GM21825 (cell line): ENCODE results near the gene GLYR1.

Source experiments
- ATAC-seq: cut with Tn5 transposase; IDR thresholded peaks from one replicate; pipeline ENCODE4 v1.9.1; 2021; ENCODE audit warnings: mild to moderate bottlenecking, moderate library complexity; ENCODE audit not compliant: unreplicated experiment

Gene GLYR1

GRCh38 chr16:4880006-4880580, 33.0 kb upstream of the GLYR1 start:
- ATAC-seq: no peak

DNA sequence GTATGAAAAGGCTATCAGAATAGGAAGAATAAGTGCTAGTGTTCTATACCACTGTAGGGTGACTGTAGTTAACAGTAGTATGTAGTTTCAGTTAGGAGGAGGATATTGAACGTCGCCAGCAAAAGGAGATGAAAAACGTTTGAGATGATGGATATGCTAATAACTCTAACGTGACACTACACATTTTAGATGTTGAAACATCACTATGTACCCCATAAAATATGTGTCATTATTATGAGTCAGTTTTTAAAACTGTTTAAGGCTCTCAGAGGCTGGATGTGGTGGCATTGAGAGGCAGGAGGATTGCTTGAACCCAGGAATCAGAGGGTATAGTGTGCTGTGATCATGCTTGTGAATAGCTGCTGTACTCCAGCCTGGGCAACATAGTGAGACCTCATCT, 32.0 kb upstream of the GLYR1 start:
- ATAC-seq: no peak

- ATAC-seq: no peak
These were observed 30.2 kb upstream of the GLYR1 start for GRCh38 chr16:4877380-4877685.

GRCh38 chr16:4876646-4877379, 29.7 kb upstream of the GLYR1 start:
- no peak for ATAC-seq

DNA sequence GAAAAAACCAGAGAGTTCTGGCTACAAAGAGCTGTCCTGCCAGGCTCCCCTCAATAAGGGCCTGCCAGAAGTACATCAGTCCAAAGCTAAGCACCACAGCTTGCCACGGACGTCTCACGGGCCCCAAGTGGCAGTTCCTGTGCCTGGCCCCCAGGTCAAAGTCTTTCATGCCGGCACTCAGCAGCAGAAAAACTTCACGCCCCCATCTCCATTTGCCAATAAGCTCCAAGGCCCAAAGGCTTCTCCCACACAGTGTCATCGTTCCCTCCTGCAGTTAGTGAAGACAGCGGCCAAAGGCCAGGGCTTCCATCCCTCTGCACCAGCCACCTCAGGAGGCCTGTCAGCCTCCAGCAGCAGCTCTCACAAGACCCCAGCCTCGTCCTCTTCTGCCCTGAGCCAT, 27.6 kb upstream of the GLYR1 start:
- no peak for ATAC-seq

DNA sequence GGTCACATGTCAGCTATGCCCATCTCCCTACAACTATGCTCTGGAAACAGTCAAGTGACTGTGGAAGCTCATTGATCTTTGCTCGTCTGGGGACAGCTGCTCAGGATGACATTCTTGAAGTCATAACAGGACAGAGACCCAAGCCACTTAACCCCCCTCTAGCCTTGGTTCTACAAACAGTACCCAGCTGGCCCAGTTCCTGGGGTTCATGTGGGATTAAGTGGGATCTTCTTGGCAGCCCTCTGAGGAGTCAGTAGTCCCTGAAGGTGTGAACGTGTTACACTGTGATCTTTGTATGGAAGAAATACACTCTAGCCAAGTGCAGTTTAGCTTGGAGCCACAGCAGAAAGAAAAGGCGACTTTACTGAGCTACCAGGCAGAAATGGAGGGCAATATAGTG, 26.0 kb upstream of the GLYR1 start:
- ATAC-seq: no peak

DNA sequence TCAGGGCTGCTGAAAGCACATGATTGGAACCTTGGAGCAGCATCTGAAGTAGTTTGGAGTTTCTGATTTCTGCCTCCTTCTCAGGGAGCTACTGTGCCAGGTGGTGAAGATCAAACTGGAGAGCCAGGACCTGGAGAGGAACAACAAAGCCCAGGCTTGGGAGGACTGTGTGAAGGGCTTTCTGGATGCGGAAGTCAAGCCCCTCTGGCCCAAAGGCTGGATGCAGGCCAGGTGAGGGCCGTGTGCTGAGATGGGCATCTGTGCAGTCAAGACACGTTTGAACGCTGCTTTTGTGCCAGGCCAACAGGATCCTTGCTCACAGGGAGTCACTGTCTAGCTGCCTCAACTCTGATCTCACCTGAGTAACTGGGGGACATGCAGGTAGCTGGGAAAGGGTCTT, 24.0 kb upstream of the GLYR1 start:
- ATAC-seq: no peak

- no peak for ATAC-seq
These were observed 23.1 kb upstream of the GLYR1 start for GRCh38 chr16:4870138-4870671.

DNA sequence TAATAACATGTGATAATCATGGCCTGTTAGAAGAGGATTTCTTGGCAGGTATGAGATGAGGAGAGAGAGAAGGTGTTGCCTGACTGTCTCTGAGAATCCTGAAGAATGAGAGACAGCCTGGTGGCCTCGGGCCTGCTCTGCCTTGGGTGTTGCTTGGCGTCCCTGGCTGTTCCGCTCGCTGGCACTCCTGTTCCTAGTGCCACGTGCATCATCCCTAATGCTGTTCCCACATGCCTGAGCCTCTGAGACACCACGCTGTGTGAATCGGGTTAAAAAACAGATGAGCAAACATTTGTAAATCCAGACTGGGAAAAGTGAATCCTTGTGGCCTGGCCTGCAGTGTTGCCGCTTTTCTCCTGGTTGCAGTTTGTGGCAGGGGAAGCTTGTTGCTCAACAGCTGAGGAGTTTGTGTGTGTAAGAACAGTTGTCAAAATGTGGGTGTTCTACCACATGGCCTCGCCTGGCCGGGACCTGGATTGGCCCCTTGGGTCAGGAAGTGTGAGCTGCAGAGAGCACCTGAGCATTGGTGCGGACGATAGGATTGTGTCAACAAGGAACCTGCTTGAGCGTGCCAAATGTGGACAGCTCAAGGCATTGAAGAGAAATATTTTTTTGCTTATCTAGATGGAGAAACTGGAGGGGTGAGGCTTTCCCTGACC, 22.2 kb upstream of the GLYR1 start:
- no peak for ATAC-seq

- no peak for ATAC-seq
These were observed 21.4 kb upstream of the GLYR1 start for GRCh38 chr16:4868535-4868934.

DNA sequence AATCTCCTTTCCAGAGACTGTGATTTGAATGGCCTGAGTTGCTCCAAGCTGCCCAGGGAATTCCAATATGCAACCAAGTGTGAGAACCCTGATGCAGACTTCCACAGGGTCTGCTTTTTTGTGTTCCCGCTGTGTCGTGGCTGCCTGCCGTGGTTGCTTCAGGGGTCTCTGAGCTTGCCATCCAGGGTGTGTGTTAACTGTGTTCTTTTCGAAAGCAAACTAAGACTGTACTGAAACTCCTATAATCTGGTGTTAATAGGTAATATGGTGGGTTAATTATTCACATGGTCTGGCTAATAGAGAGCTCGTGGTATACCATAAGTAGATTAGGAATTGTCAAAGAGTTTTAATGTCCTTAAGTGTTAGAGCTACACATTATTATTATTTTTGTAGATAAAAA, 20.9 kb upstream of the GLYR1 start:
- no peak for ATAC-seq

GRCh38 chr16:4866586-4866985, 19.5 kb upstream of the GLYR1 start:
- ATAC-seq: no peak

DNA sequence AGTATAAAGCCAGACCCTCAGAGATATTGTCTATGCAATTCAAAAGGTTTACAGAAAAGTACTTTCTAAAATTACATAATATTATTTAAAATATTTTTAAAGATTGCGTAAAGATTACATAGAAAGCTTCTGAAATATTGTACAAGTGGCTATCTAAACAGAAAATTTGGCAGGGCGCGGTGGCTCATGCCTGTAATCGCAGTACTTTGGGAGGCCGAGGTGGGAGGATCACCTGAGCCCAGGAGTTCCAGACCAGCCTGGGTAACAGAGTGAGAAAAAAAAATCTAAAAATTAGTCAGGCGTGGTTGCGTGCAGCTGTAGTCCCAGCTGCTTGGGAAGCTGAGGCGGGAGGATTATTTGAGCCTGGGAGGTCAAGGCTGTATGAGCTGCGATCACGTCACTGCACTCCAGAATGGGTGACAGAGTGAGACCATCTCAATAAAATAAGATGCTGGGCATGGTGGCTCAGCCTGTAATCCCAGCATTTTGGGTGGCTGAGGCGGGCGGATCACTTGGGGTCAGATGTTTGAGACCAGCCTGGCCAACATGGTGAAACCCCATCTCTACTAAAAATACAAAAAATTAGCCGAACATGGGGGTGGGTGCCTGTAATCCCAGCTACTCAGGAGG, 18.3 kb upstream of the GLYR1 start:
- no peak for ATAC-seq

DNA sequence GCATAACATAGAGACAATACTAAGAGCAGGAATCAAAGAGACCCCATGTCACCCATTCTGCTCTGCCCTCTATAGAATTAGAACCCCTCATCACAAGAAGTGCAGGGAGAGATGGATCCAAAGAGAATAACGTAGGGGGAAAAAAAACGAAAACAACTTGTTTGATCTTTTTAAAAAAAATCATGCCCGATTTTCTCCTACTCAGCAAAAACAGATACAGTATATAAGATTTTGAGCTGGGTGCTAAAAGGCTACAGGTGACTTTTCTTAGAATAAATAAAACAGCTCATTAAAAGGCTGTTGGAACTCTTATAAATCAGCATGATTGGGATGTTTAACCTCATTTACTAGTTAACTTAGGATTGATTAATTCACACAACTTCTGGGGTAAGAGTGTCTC, 17.6 kb upstream of the GLYR1 start:
- ATAC-seq: no peak

- ATAC-seq: no peak
These were observed 15.6 kb upstream of the GLYR1 start for GRCh38 chr16:4862639-4863038.

- no peak for ATAC-seq
These were observed 13.7 kb upstream of the GLYR1 start for GRCh38 chr16:4860727-4861342.

DNA sequence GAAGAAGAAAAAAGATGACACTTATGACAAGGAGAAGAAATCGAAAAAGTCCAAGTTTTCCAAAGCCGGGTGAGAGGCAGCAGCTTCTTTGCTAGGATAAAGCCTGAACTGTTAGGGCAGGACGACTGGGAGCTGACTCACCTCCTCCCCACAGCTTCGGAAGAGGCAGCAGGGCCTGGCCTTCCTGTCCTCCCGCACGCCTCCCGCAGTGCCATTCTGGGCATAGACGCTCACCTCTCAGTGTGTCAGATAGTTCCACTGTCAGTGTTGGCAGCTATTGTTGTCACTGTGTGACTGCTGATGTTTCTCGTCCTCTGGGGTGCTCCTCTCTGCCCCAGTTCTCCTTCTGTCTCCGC, 12.8 kb upstream of the GLYR1 start:
- no peak for ATAC-seq

GRCh38 chr16:4859190-4859899, 12.3 kb upstream of the GLYR1 start:
- ATAC-seq: no peak

DNA sequence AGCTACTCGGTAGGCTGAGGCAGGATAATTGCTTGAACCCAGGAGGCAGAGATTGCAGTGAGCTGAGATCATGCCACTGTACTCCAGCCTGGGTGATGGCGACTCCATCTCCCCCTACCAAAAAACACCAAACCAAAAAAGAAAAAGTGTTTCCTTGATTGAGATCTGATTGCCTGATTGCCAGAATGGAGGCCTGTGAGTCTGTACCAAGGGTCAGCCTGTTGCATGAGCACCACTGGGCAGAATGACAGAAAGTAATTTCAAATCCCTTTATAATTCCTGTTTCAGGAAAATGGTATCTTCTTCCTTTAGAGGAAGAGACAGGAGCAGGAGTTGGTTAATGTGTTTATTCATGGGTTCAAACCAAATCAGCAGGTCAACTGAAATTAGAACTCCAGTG, 8.7 kb upstream of the GLYR1 start:
- ATAC-seq: no peak

GRCh38 chr16:4855371-4855770, 8.3 kb upstream of the GLYR1 start:
- ATAC-seq: no peak
